Kidney (tissue), 14 donors: Measurements from ENCODE around the gene PCA3. TPM values are rescaled to one million over a fixed set of nuclear protein-coding genes. Genes with fewer than 3 reads are reported as not detected.

ENCODE experiments used
- DNase-seq, 5 donors: peaks; one replicate each; pipeline ENCODE4 v3.0.0-alpha.2; 2013 to 2020
- FAIRE-seq: peaks from 2 replicates; lab custom pipeline; 2012; peaks lifted over from hg19 to GRCh38; lab: Jason Lieb, UNC
- H3K27ac ChIP-seq, 2 donors: one replicate each; pipeline ENCODE4 v1.7.0; 2013; ENCODE audit warnings: low read depth in 2 of 2, low read length in 2 of 2, inconsistent platforms in 1 of 2
- H3K27me3 ChIP-seq: one replicate; pipeline ENCODE4 v1.7.1; 2013; ENCODE audit warnings: low read length, inconsistent platforms; ENCODE audit not compliant: control insufficient read depth, insufficient read depth
- H3K36me3 ChIP-seq, 3 donors: one replicate each; pipeline versions ENCODE4 v1.7.0 to v1.7.1; 2013; ENCODE audit warnings: low read length in 3 of 3, control low read depth in 1 of 3, inconsistent platforms in 1 of 3; ENCODE audit not compliant: insufficient read depth in 3 of 3, control insufficient read depth in 2 of 3
- H3K4me1 ChIP-seq, 3 donors: one replicate each; pipeline versions ENCODE4 v1.7.0 to v1.7.1; 2013; ENCODE audit warnings: low read length in 3 of 3, inconsistent platforms in 1 of 3, low read depth in 1 of 3; ENCODE audit not compliant: control insufficient read depth in 2 of 3, insufficient read depth in 2 of 3
- H3K4me3 ChIP-seq, 3 donors: one replicate each; pipeline versions ENCODE4 v1.7.0 to v1.8.1; 2013; ENCODE audit warnings: low read length in 3 of 3, control low read depth in 1 of 3, inconsistent platforms in 1 of 3
- H3K9ac ChIP-seq, 3 donors: one replicate each; pipeline versions ENCODE4 v1.7.0 to v1.7.1; 2013; ENCODE audit warnings: low read length in 3 of 3, control low read depth in 1 of 3, inconsistent platforms in 1 of 3
- H3K9me3 ChIP-seq, 3 donors: one replicate each; pipeline versions ENCODE4 v1.7.0 to v1.7.1; 2013; ENCODE audit warnings: low read length in 3 of 3, control low read depth in 1 of 3, inconsistent platforms in 1 of 3; ENCODE audit not compliant: control insufficient read depth in 2 of 3, insufficient read depth in 1 of 3
- CTCF ChIP-seq: IDR thresholded peaks from 3 replicates; pipeline ENCODE4 v1.5.1; 2012; ENCODE audit warnings: mild to moderate bottlenecking, moderate library complexity, borderline replicate concordance; ENCODE audit not compliant: insufficient read depth; ENCODE audit errors: extremely low read depth
- intact Hi-C: fragments of 100-400 bp; cut with DNase I; formaldehyde crosslinking; loops from one replicate; pipeline ENCODE4 v1.11.1; 2022
- polyA plus RNA-seq: library from polyadenylated mRNA; stranded (reverse); fragments of 350-450 nt; fragmentation: Illumina TruSeq; extraction: RNeasy Lipid Tissue Mini Kit (QIAGEN cat#74804); gene quantifications from one replicate; pipeline ENCODE4 v1.2.3, GENCODE V29; 2014; ENCODE audit warnings: low read depth, low replicate concordance; ENCODE audit not compliant: insufficient read depth
- total RNA-seq: library from RNA; stranded (reverse); fragmentation: NEBNext Ultra II Directional; extraction: Animal tissue kit (Norgen Biotek cat#: 25700); gene quantifications from one replicate; pipeline ENCODE4 v1.2.1, GENCODE V29; 2021
- donor health status: control.
- donor health status: control.
- donor health status: control.
- donor health status: control.
- donor health status: control.
- donor health status: DM: yes; HTN: yes; CAD: no.
- donor health status: Normal renal cell carcinoma (clear cell type).

PCA3 gene
- total and polyA plus RNA-seq, 2 donors from 2014 or later, result 0.11 TPM; not detected in 1

- H3K36me3 ChIP-seq, result no peaks in the 10 kb centered on the region
These were observed 7.1 kb upstream of the PCA3 start for GRCh38 chr9:76756941-76757673.

DNA sequence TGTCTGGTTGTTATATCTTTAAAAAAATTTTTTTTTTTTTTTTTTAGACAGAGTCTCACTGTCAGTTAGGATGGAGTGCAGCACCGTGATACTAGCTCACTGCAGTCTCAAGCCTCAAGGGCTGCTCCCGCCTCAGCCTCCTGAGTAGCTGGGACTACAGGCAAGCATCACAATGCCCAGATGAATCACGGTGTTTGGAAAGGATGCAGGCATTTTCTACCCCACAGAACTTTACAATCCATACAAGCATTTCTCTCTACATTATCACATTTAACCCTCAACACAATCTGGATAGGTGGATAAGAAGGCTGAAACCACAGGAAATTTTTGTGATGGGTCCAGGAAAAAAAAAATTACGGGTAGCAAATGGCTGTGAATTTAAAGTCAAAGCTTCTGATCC, 5.8 kb upstream of the PCA3 start:
- H3K4me1 ChIP-seq, result peaks cover 0 to 4% (median 3%) of the 10 kb centered on the region in 3 donors
- H3K27me3 ChIP-seq, result no peaks in the 10 kb centered on the region
- no peak overlapping the region for H3K27ac ChIP-seq
- H3K9me3 ChIP-seq, result no peaks in the 10 kb centered on the region
- no peak overlapping the region for H3K9ac ChIP-seq
- DNase-seq (no peak), FAIRE-seq (no peak)
- H3K36me3 ChIP-seq, result no peaks in the 10 kb centered on the region
- TF ChIP-seq CTCF, result no peak
- intact Hi-C loops, result no loop called here
- no peak overlapping the region for H3K4me3 ChIP-seq

More at GRCh38 chr9:76756941-76757673, 7.1 kb upstream of the PCA3 start:
- no peaks in the 10 kb centered on the region for H3K9me3 ChIP-seq
- no peak overlapping the region for H3K4me3 ChIP-seq
- peaks cover 0 to 4% (median 3%) of the 10 kb centered on the region in 3 donors for H3K4me1 ChIP-seq
- intact Hi-C loops, result no loop called here
- no peak for DNase-seq
- no peaks in the 10 kb centered on the region for H3K27me3 ChIP-seq
- FAIRE-seq, result no peak
- no peak overlapping the region for H3K9ac ChIP-seq
- TF ChIP-seq CTCF, result no peak
- no peak overlapping the region for H3K27ac ChIP-seq

- Histone ChIP-seq H3K4me3 (no peak overlapping the region), H3K9ac (no peak overlapping the region), H3K27ac (no peak overlapping the region), H3K4me1 (peaks cover 0 to 4% (median 3%) of the 10 kb centered on the region in 3 donors), H3K36me3 (no peaks in the 10 kb centered on the region), H3K9me3 (no peaks in the 10 kb centered on the region), H3K27me3 (no peaks in the 10 kb centered on the region)
- intact Hi-C loops, result no loop called here
- TF ChIP-seq CTCF, result no peak
- no peak for DNase-seq
- no peak for FAIRE-seq
These were observed 4.5 kb upstream of the PCA3 start for GRCh38 chr9:76759732-76760131.
